DMS79 treated with DMSO at 0.1 percent for 48 hours (cell line): Measurements from ENCODE around the gene MRC1.

ENCODE experiments used
- DNase-seq: peaks from one replicate; lab custom pipeline; 2025; lab: John Stamatoyannopoulos, UW

MRC1 gene

GRCh38 chr10:17808971-17809841 lies at the start of gene MRC1:
TSS of gene MRC1 (plus strand) at chr10:17809348. CDS start at chr10:17809466, 118 bp downstream.
- no peak for DNase-seq

GRCh38 chr10:17764142-17764541 lies 45.0 kb upstream of the MRC1 start:
- DNase-seq: no peak

- DNase-seq: no peak
Measured at GRCh38 chr10:17765602-17766001, 43.5 kb upstream of the MRC1 start.

GRCh38 chr10:17766731-17767130 lies 42.4 kb upstream of the MRC1 start:
- no peak for DNase-seq

- DNase-seq: no peak
Measured at GRCh38 chr10:17768496-17768895, 40.7 kb upstream of the MRC1 start.

- no peak for DNase-seq
Measured at GRCh38 chr10:17768957-17769356, 40.2 kb upstream of the MRC1 start.

- DNase-seq: no peak
Measured at GRCh38 chr10:17771017-17771416, 38.1 kb upstream of the MRC1 start.

- DNase-seq: no peak
Measured at GRCh38 chr10:17779784-17780183, 29.4 kb upstream of the MRC1 start.

- DNase-seq: no peak
Measured at GRCh38 chr10:17780727-17781126, 28.4 kb upstream of the MRC1 start.

- no peak for DNase-seq
Measured at GRCh38 chr10:17781856-17782255, 27.3 kb upstream of the MRC1 start.

GRCh38 chr10:17782921-17783665 lies 26.1 kb upstream of the MRC1 start:
- DNase-seq: no peak

- DNase-seq: no peak
Measured at GRCh38 chr10:17783751-17784150, 25.4 kb upstream of the MRC1 start.

- no peak for DNase-seq
Measured at GRCh38 chr10:17784688-17785087, 24.5 kb upstream of the MRC1 start.

GRCh38 chr10:17785276-17785930 lies 23.7 kb upstream of the MRC1 start:
- no peak for DNase-seq

GRCh38 chr10:17787087-17787961 lies 21.8 kb upstream of the MRC1 start:
- no peak for DNase-seq

- DNase-seq: no peak
Measured at GRCh38 chr10:17788646-17789045, 20.5 kb upstream of the MRC1 start.

- no peak for DNase-seq
Measured at GRCh38 chr10:17789396-17789795, 19.8 kb upstream of the MRC1 start.

- DNase-seq: no peak
Measured at GRCh38 chr10:17790651-17791050, 18.5 kb upstream of the MRC1 start.

GRCh38 chr10:17792991-17793390 lies 16.2 kb upstream of the MRC1 start:
- no peak for DNase-seq

- DNase-seq: no peak
Measured at GRCh38 chr10:17793823-17794644, 15.1 kb upstream of the MRC1 start.

GRCh38 chr10:17795083-17795482 lies 14.1 kb upstream of the MRC1 start:
- no peak for DNase-seq
